Mononuclear cell (primary cell): Measurements from ENCODE around the gene ARHGAP25. TPM values are rescaled to one million over a fixed set of nuclear protein-coding genes. Genes with fewer than 3 reads are reported as not detected.

Experiments
- H3K27me3 ChIP-seq: 2 replicates; pipeline ENCODE4 v1.6.0; 2011; ENCODE audit warnings: low read length, control low read depth; ENCODE audit not compliant: insufficient read depth
- H3K4me1 ChIP-seq: 2 replicates; pipeline ENCODE4 v1.5.1; 2011; ENCODE audit warnings: mild to moderate bottlenecking, low read length, control low read depth; ENCODE audit not compliant: insufficient read depth
- H3K4me3 ChIP-seq: 2 replicates; pipeline ENCODE4 v1.5.1; 2011; ENCODE audit warnings: mild to moderate bottlenecking, low read length, moderate library complexity
- H3K9me3 ChIP-seq: 2 replicates; pipeline ENCODE4 v1.5.1; 2011; ENCODE audit warnings: low read depth, mild to moderate bottlenecking, control low read depth, low read length
- total RNA-seq: library from RNA; depleted of rRNA; stranded (reverse); fragments of >200 nt; gene quantifications from one replicate; pipeline ENCODE4 v1.2.3, GENCODE V29; 2012

ARHGAP25 gene
- total RNA-seq, 1 donor, result 28.2 TPM

GRCh38 chr2:68743531-68743930 is 8.9 kb downstream of the ARHGAP25 start:
- no peaks in the 10 kb centered on the region for H3K9me3 ChIP-seq
- H3K4me1 ChIP-seq, result peaks cover 100% of the 10 kb centered on the region
- no peaks in the 10 kb centered on the region for H3K27me3 ChIP-seq
- H3K4me3 ChIP-seq, result no peak overlapping the region

DNA sequence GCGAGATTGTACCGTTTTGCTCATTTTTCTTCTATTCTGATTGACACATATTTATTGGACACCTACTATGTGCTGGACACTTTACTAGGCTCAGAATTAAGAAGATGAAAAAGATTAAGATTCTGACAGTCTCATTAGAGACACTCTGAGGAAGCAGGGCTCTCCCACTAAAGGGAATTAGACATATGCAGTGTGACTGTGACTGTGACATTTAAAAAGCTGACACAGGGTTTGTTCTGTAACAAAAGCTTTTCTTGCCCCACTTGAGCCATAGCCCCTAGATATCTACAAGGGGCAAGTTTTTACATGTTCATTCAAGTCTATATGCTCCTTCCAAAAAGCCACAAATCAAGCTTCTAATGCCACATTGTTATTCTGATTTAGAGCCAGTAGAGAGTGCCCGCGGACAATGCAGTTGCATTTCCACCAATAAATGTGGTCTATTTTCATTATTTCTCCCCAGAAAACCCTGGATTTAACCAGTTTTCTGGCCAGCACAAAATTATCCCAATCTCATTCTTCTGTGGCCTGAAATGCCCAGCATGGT is 9.8 kb downstream of the ARHGAP25 start:
- H3K4me3 ChIP-seq, result no peak overlapping the region
- no peaks in the 10 kb centered on the region for H3K9me3 ChIP-seq
- peaks cover 100% of the 10 kb centered on the region for H3K4me1 ChIP-seq
- H3K27me3 ChIP-seq, result no peaks in the 10 kb centered on the region

DNA sequence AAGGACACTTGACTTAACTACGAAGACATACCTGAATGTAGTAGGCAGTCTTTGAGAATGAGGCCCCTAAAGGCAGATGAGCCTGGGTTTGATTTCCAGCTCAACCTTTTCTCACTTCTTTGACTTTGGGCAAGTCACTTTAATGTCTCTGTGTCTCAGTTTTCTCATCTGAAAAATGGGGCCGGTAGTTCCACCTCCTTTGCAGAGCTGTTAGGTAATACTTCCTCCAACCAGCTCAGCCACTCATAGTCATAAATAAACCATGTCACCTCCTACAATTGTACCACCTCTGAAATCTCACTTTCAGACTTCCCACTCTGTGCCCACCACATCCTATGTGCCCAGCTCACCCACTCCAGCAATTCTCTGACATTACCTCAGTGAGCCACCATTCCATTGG is 10.4 kb downstream of the ARHGAP25 start:
- Histone ChIP-seq H3K27me3 (no peaks in the 10 kb centered on the region), H3K9me3 (no peaks in the 10 kb centered on the region), H3K4me1 (peaks cover 97% of the 10 kb centered on the region), H3K4me3 (no peak overlapping the region)

GRCh38 chr2:68746408-68746807 is 11.8 kb downstream of the ARHGAP25 start:
- Histone ChIP-seq H3K27me3 (no peaks in the 10 kb centered on the region), H3K4me3 (no peak overlapping the region), H3K9me3 (no peaks in the 10 kb centered on the region), H3K4me1 (peaks cover 88% of the 10 kb centered on the region)

- Histone ChIP-seq H3K4me1 (peaks cover 88% of the 10 kb centered on the region), H3K9me3 (no peaks in the 10 kb centered on the region), H3K27me3 (no peaks in the 10 kb centered on the region), H3K4me3 (no peak overlapping the region)
Measured at GRCh38 chr2:68747413-68747812, 12.8 kb downstream of the ARHGAP25 start.

- no peaks in the 10 kb centered on the region for H3K9me3 ChIP-seq
- no peaks in the 10 kb centered on the region for H3K27me3 ChIP-seq
- H3K4me3 ChIP-seq, result no peak overlapping the region
- H3K4me1 ChIP-seq, result peaks cover 88% of the 10 kb centered on the region
Measured at GRCh38 chr2:68747900-68748299, 13.3 kb downstream of the ARHGAP25 start.

DNA sequence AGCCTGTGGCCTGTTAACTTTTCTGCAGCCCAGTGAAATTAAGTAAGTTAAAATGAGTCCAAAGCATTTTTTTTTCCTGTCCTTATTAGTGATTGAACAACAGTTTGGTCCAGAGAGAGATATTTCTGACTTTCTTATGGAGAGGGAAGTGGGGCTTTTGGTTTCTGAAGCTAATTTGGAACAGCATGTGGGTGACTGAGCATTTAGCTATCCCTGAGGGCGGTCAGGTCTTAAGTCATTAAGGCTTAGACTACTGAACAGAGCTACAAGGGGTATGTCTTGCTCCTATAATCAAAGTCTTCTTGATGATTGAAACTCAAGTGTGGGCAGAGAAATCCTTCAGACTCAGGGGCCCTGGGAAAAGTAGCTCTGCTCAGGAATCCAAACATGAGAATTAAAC is 14.0 kb downstream of the ARHGAP25 start:
- Histone ChIP-seq H3K27me3 (no peaks in the 10 kb centered on the region), H3K9me3 (no peaks in the 10 kb centered on the region), H3K4me1 (peaks cover 88% of the 10 kb centered on the region), H3K4me3 (no peak overlapping the region)

DNA sequence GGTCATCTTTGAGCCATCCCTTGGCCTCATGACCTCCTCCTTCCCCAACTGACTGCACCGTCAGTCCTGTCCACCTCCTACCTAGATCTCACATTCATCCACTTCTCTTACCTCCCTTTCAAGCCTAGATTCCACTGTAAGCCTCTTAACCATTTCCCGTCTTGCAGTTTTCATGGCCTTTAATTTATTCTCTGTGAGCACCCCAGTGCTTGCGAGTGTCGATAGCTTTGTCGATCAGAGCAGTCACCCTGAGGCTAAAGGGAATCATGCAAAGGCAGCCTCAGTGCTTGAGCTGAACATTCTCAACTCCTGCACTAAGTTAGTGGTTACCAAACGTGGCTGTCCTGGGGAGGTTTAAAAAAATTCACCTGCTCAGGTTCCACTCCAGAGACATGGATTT is 14.7 kb downstream of the ARHGAP25 start:
- peaks cover 87% of the 10 kb centered on the region for H3K4me1 ChIP-seq
- H3K9me3 ChIP-seq, result no peaks in the 10 kb centered on the region
- no peaks in the 10 kb centered on the region for H3K27me3 ChIP-seq
- no peak overlapping the region for H3K4me3 ChIP-seq

- H3K4me3 ChIP-seq, result no peak overlapping the region
- peaks cover 75% of the 10 kb centered on the region for H3K4me1 ChIP-seq
- no peaks in the 10 kb centered on the region for H3K9me3 ChIP-seq
Measured at GRCh38 chr2:68750592-68751396, 16.2 kb downstream of the ARHGAP25 start.

DNA sequence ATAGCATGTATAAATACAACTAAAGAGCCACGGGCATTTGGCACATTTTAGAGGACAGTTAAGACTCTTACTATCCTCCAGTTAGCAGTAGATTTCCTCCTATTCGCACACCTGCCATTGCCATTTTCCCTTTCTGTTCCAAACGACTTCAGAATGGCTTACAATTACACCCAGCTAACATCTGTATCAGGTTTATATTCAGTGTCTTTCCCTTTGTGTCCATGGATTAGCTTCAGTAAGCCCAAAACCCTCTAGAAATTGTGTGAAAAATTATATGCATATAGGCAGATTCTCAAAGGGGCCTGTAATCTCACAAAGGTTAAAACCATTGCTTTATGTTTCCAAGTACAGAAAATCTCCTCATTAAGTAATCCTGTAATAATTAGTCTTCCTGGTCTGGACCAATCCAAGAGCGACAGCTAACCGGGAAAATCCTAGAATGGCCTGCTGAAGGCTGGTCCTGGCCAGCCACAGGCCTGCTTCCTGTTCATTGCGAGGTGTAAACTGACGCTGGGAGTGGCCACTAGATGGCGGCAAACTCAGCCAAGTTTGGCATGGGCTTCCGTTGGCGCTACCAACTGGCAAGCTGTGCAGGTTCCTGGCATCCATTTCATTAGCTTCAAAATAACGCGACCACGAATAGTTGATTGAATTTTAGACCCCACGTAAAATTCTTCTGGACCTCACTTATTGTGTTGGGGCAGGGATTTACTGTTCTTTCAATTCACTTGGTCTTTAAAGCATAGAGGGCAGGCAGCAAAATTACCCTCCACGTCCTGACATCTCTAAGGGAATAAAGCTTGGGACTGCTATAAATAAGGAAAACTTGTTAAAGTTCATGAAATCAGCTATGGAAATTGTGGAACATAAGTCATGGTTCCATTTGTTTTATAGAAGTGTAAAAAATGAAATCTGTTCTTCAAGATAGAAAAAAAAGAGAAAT is 17.1 kb downstream of the ARHGAP25 start:
- Histone ChIP-seq H3K27me3 (no peaks in the 10 kb centered on the region), H3K4me3 (no peak overlapping the region), H3K9me3 (no peaks in the 10 kb centered on the region), H3K4me1 (peaks cover 72% of the 10 kb centered on the region)

More at GRCh38 chr2:68750592-68751396, 16.2 kb downstream of the ARHGAP25 start:
- H3K27me3 ChIP-seq, result no peaks in the 10 kb centered on the region

DNA sequence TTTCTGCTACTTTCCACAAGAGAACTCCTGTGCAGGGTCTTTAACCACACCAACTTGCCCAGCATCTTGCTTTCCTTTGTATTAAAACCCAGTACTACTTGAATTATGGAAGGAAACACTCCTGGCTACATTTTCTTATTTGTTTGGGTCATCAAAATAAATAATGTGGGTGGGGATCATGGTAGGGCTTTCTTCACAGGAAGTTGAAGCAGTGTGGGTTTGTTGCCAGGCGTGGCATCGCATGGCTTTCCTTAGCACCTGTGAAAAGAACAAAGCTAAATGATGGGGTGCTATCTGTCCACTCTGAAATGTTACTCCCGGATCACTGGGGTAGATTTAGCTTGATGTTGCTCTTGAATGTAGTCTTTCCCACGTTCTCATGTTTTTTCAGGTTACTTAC is 18.7 kb downstream of the ARHGAP25 start:
- Histone ChIP-seq H3K27me3 (no peaks in the 10 kb centered on the region), H3K4me3 (no peak overlapping the region), H3K4me1 (peaks cover 56% of the 10 kb centered on the region), H3K9me3 (no peaks in the 10 kb centered on the region)

DNA sequence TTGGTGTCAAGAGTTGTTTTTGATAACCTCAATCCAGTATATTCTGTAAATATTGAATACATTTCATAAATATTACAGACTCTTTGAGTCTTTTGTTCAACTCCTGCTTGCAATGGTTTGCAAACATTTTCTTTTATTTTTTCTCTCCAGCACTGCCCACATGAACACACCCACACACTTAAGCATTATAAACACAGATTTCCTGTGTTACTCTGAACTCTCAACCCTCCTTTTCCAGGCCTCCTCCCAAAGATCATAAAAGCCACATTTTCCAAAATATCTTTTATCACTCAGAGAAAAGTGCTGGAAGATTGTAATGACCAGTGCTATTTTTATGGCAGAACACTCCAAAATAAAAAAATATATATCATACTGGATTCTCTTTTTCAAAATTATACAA is 20.5 kb downstream of the ARHGAP25 start:
- Histone ChIP-seq H3K4me1 (peaks cover 42% of the 10 kb centered on the region), H3K9me3 (no peaks in the 10 kb centered on the region), H3K4me3 (no peak overlapping the region), H3K27me3 (no peaks in the 10 kb centered on the region)

GRCh38 chr2:68756178-68756577 is 21.6 kb downstream of the ARHGAP25 start:
- Histone ChIP-seq H3K4me3 (no peak overlapping the region), H3K4me1 (peaks cover 39% of the 10 kb centered on the region), H3K9me3 (no peaks in the 10 kb centered on the region), H3K27me3 (no peaks in the 10 kb centered on the region)

DNA sequence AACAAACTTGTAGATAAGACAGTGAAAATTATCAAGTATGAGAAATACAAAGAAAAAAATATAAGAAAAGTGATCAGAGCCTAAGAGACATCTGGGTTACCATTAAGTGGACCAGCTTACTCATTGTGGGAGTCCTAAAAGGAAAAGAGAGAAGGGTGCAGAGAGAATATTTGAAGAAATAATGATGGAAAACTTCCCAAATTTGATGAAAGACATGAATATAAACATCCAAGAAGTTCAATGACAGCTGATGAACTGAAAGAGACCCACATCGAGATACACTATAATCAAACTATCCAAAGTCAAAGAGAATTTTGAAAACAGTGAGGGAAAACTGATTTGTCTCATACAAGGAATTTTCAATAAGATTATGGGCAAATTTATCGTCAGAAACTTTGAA is 22.5 kb downstream of the ARHGAP25 start:
- Histone ChIP-seq H3K4me1 (peaks cover 37% of the 10 kb centered on the region), H3K27me3 (no peaks in the 10 kb centered on the region), H3K4me3 (no peak overlapping the region), H3K9me3 (no peaks in the 10 kb centered on the region)

- Histone ChIP-seq H3K27me3 (no peaks in the 10 kb centered on the region), H3K4me1 (peaks cover 57% of the 10 kb centered on the region), H3K9me3 (no peaks in the 10 kb centered on the region), H3K4me3 (no peak overlapping the region)
Measured at GRCh38 chr2:68762100-68762499, 27.5 kb downstream of the ARHGAP25 start.
